Caco-2 (cell line): ENCODE measurements around the gene APBA3. TPM values are rescaled to one million over a fixed set of nuclear protein-coding genes. Genes with fewer than 3 reads are reported as not detected.

Experiments used
- BruUV-seq: library from RNA; stranded (reverse); fragments of 400-500 nt; replicated peaks from 2 replicates; lab custom pipeline; 2021; lab: Mats Ljungman, UMichigan
- CTCF ChIA-PET: fragments of 300-600 bp; sonication (Branson Sonifier 250); formaldehyde crosslinking; loops from one replicate; lab custom pipeline; 2022; ENCODE audit warnings: antibody characterized with exemption; lab: Charles Lee
- POLR2A ChIA-PET: fragments of 300-600 bp; sonication (Branson Sonifier 250); formaldehyde crosslinking; loops from one replicate; lab custom pipeline; 2022; ENCODE audit warnings: antibody characterized with exemption; lab: Charles Lee
- DNase-seq, 2 experiments: peaks; one replicate each; pipeline versions ENCODE4 v3.0.0 to v3.0.0-alpha.2; 2020 to 2022
- H3K27me3 ChIP-seq: replicated peaks from 2 replicates; pipeline ENCODE4 v1.6.0; 2011; ENCODE audit warnings: low read length; ENCODE audit not compliant: control insufficient read depth, insufficient read depth
- H3K36me3 ChIP-seq: 2 replicates; pipeline ENCODE4 v1.5.1; 2011; ENCODE audit warnings: low read length; ENCODE audit not compliant: control insufficient read depth, insufficient read depth
- H3K4me1 ChIP-seq: fragments of 250-450 bp; sonication (Bioruptor Pico); 2 replicates; pipeline ENCODE4 v1.5.1; 2020; ENCODE audit warnings: mild to moderate bottlenecking
- H3K4me3 ChIP-seq: 2 replicates; pipeline ENCODE4 v1.5.1; 2011; ENCODE audit warnings: low read depth, mild to moderate bottlenecking, control low read depth, low read length
- H3K9me3 ChIP-seq: fragments of 250-450 bp; sonication (Bioruptor Pico); 2 replicates; pipeline ENCODE4 v1.5.1; 2020; ENCODE audit warnings: mild to moderate bottlenecking, moderate library complexity
- H3K27ac Mint-ChIP-seq: one replicate; pipeline ENCODE4 v1.8.0; 2022; ENCODE audit warnings: mixed read lengths; ENCODE audit not compliant: unreplicated experiment
- H3K27me3 Mint-ChIP-seq: one replicate; pipeline ENCODE4 v1.8.0; 2022; ENCODE audit warnings: mixed read lengths; ENCODE audit not compliant: insufficient read depth, unreplicated experiment
- H3K36me3 Mint-ChIP-seq: one replicate; pipeline ENCODE4 v1.8.0; 2022; ENCODE audit warnings: mild to moderate bottlenecking, mixed read lengths; ENCODE audit not compliant: insufficient read depth, unreplicated experiment
- H3K4me1 Mint-ChIP-seq: one replicate; pipeline ENCODE4 v1.8.0; 2022; ENCODE audit warnings: low read depth, mixed read lengths; ENCODE audit not compliant: unreplicated experiment
- H3K4me3 Mint-ChIP-seq: one replicate; pipeline ENCODE4 v1.8.0; 2022; ENCODE audit warnings: mild to moderate bottlenecking, moderate library complexity, mixed read lengths; ENCODE audit not compliant: unreplicated experiment
- H3K9me3 Mint-ChIP-seq: one replicate; pipeline ENCODE4 v1.8.0; 2022; ENCODE audit warnings: mixed read lengths; ENCODE audit not compliant: unreplicated experiment
- CTCF ChIP-seq, 2 experiments: fragments of 200-600 bp in 1 of 2; IDR thresholded peaks; 1 replicate in 1 of 2; 2 replicates in 1 of 2; pipeline versions ENCODE4 v1.5.1 to v1.8.0; 2011 to 2022; ENCODE audit warnings: antibody characterized with exemption in 1 of 2, control low read depth in 1 of 2, inconsistent platforms in 1 of 2, low read depth in 1 of 2, low read length in 1 of 2, mild to moderate bottlenecking in 1 of 2, moderate library complexity in 1 of 2; ENCODE audit not compliant: insufficient read depth in 1 of 2, severe bottlenecking in 1 of 2, unreplicated experiment in 1 of 2
- intact Hi-C: fragments of 100-400 bp; cut with micrococcal nuclease; formaldehyde crosslinking; loops from one replicate; pipeline ENCODE4 v1.10.0; 2022; ENCODE audit not compliant: unreplicated experiment
- total RNA-seq: library from RNA; stranded (reverse); gene quantifications from 2 replicates; pipeline ENCODE4 v1.2.3, GENCODE V29; 2022

APBA3 gene
- total RNA-seq, 1 experiment from 2014 or later: 22.1 TPM

DNA sequence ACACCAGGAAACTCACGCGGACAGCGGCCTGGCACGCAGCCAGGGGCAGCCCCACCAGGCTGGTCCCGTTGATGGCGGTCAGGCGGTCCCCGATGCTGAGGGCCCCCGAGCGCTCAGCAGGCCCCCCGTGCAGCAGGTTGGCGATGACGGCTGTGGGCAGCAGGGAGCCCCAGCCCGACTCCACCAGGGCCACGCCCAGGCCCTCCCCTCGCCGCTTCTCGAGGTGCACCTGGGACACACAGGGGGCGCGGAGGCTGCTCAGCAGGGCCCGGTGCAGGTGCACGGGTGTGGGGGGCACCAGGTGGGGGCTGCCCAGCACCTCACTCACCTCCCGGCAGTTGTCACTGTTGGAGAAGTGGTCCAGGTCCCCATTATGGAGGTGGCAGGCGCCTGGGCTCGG, 9.0 kb downstream of the APBA3 start:
- Mint-ChIP-seq H3K27ac (no peak overlapping the region), H3K4me3 (no peak overlapping the region), H3K36me3 (peaks cover 44% of the 10 kb centered on the region), H3K4me1 (no peaks in the 10 kb centered on the region), H3K9me3 (no peaks in the 10 kb centered on the region), H3K27me3 (no peaks in the 10 kb centered on the region)
- no peak overlapping the region for H3K4me3 ChIP-seq
- intact Hi-C loops: no loop called here
- CTCF ChIA-PET: no interaction called here
- no peak for DNase-seq
- H3K4me1 ChIP-seq: no peaks in the 10 kb centered on the region; the same call in 1 of the 2 replicates
- H3K36me3 ChIP-seq: peaks cover 2% of the 10 kb centered on the region
- no peaks in the 10 kb centered on the region for H3K27me3 ChIP-seq
- TF ChIP-seq CTCF (IDR thresholded peaks at IDR 0.05; ENCODE audit: insufficient read depth in 1 of 2, low read depth in 1 of 2, low read length in 1 of 2, severe bottlenecking in 1 of 2, unreplicated experiment in 1 of 2): no peak
- POLR2A ChIA-PET: interaction anchor here (0.6 kb wide), 1 partner anchor 1959 kb away, joined by 6 read pairs; no protein-coding TSS in a partner anchor
- no peaks in the 10 kb centered on the region for H3K9me3 ChIP-seq
- BruUV-seq: no TSS peak

DNA sequence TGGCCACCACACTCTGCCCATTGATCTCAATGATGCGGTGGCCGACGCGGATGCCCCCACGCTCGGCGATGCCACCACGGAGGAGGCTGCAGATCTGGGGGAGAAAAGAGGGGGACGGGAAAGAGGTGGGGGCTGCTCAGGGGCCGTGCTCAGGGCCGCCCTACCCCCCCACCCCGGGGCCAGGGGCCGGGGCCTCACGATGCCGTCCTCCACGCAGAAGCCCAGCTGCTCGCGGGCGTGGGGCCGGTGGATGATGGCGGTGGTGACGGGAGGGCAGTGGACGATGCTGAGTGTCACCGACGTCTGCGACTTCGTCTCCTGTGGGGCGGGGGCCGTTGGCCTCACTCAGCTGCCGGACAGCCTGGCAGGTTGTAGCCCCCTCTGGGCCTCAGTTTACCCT, 10.3 kb downstream of the APBA3 start:
- no peaks in the 10 kb centered on the region for H3K4me1 Mint-ChIP-seq
- POLR2A ChIA-PET: no interaction called here
- no peaks in the 10 kb centered on the region for H3K27me3 ChIP-seq
- intact Hi-C loops: no loop called here
- no peaks in the 10 kb centered on the region for H3K9me3 ChIP-seq
- no TSS peak for BruUV-seq
- CTCF ChIA-PET: no interaction called here
- no peak overlapping the region for H3K4me3 ChIP-seq
- H3K27me3 Mint-ChIP-seq: no peaks in the 10 kb centered on the region
- H3K36me3 ChIP-seq: peaks cover 2% of the 10 kb centered on the region; the same call in 1 of the 2 replicates
- peaks cover 44% of the 10 kb centered on the region for H3K36me3 Mint-ChIP-seq
- no peak for TF ChIP-seq CTCF (IDR thresholded peaks at IDR 0.05; ENCODE audit: insufficient read depth in 1 of 2, low read depth in 1 of 2, low read length in 1 of 2, severe bottlenecking in 1 of 2, unreplicated experiment in 1 of 2)
- no peak for DNase-seq
- no peaks in the 10 kb centered on the region for H3K9me3 Mint-ChIP-seq
- no peak overlapping the region for H3K4me3 Mint-ChIP-seq
- H3K4me1 ChIP-seq: no peaks in the 10 kb centered on the region
- H3K27ac Mint-ChIP-seq: no peak overlapping the region

GRCh38 chr19:3750211-3750610, 11.3 kb downstream of the APBA3 start:
- Histone ChIP-seq H3K27me3 (no peaks in the 10 kb centered on the region), H3K4me3 (no peak overlapping the region), H3K4me1 (no peaks in the 10 kb centered on the region), H3K9me3 (no peaks in the 10 kb centered on the region), H3K36me3 (peaks cover 2% of the 10 kb centered on the region; the same call in 1 of the 2 replicates)
- Mint-ChIP-seq H3K4me1 (no peaks in the 10 kb centered on the region), H3K27me3 (no peaks in the 10 kb centered on the region), H3K36me3 (peaks cover 42% of the 10 kb centered on the region), H3K27ac (no peak overlapping the region), H3K4me3 (no peak overlapping the region), H3K9me3 (no peaks in the 10 kb centered on the region)
- no TSS peak for BruUV-seq
- no peak for DNase-seq
- TF ChIP-seq CTCF (IDR thresholded peaks at IDR 0.05; ENCODE audit: insufficient read depth in 1 of 2, low read depth in 1 of 2, low read length in 1 of 2, severe bottlenecking in 1 of 2, unreplicated experiment in 1 of 2): no peak
- intact Hi-C loops: no loop called here
- ChIA-PET POLR2A (no interaction called here), CTCF (no interaction called here)
